GM21619 (cell line): ENCODE results near the gene PTGES3.
"Not testable (repeated sequence)": the region's sequence is repeated elsewhere in the genome, so short reads cannot be mapped to it uniquely, and the experiment has no call there.

Experiments used
- ATAC-seq: cut with Tn5 transposase; IDR thresholded peaks from one replicate; pipeline ENCODE4 v1.9.1; 2021; ENCODE audit not compliant: unreplicated experiment

Gene PTGES3

GRCh38 chr12:56657416-56658379 lies 30.4 kb downstream of the PTGES3 start:
- ATAC-seq: peak; percentile 49

- not testable (repeated sequence) for ATAC-seq
Observed at GRCh38 chr12:56653781-56654180, 34.3 kb downstream of the PTGES3 start.

GRCh38 chr12:56648023-56648422 lies 40.1 kb downstream of the PTGES3 start:
- not testable (repeated sequence) for ATAC-seq

- peak; percentile 100 for ATAC-seq
Observed at GRCh38 chr12:56645717-56646446, 42.2 kb downstream of the PTGES3 start, which contains the start of gene ATP5F1B. Gene ATP5F1B, minus strand, starts transcription at chr12:56645984. Its CDS starts 21 bp downstream, at chr12:56645963.

- no peak for ATAC-seq
Observed at GRCh38 chr12:56645201-56645716, 42.8 kb downstream of the PTGES3 start.

- no peak for ATAC-seq
Observed at GRCh38 chr12:56644654-56645053, 43.4 kb downstream of the PTGES3 start.

- no peak for ATAC-seq
Observed at GRCh38 chr12:56641219-56641618, 46.9 kb downstream of the PTGES3 start.

- no peak for ATAC-seq
Observed at GRCh38 chr12:56637621-56638020, 50.5 kb downstream of the PTGES3 start.

GRCh38 chr12:56636675-56637540 lies 51.2 kb downstream of the PTGES3 start:
- ATAC-seq: peak; percentile 53

GRCh38 chr12:56635806-56636674 lies 52.0 kb downstream of the PTGES3 start:
- peak; percentile 40 for ATAC-seq

- ATAC-seq: peak; percentile 30
Observed at GRCh38 chr12:56634837-56635791, 53.0 kb downstream of the PTGES3 start.

GRCh38 chr12:56634242-56634836 lies 53.7 kb downstream of the PTGES3 start:
- no peak for ATAC-seq

- ATAC-seq: no peak
Observed at GRCh38 chr12:56633468-56634241, 54.4 kb downstream of the PTGES3 start.

GRCh38 chr12:56632701-56633467 lies 55.2 kb downstream of the PTGES3 start:
- no peak for ATAC-seq

GRCh38 chr12:56631790-56632700 lies 56.0 kb downstream of the PTGES3 start:
- ATAC-seq: no peak
